Activated CD4-positive, alpha-beta memory T cell treated with anti-CD3 and anti-CD28 coated beads, Interleukin-2, amount 10 ng/mL, durations not matched to agents 7 days and 5 days (primary cell): ENCODE measurements around the gene PSD4. TPM values are rescaled to one million over a fixed set of nuclear protein-coding genes. Genes with fewer than 3 reads are reported as not detected.
A peak's percentile ranks its signal among the peaks of the same experiment; 100 is the strongest.

Source experiments
- CTCF ChIA-PET: fragments of 350-600 bp; sonication (Branson Sonifier 250); formaldehyde crosslinking; loops from one replicate; lab custom pipeline; 2021; ENCODE audit warnings: antibody characterized with exemption, inconsistent platforms; lab: Charles Lee
- POLR2A ChIA-PET: fragments of 350-600 bp; sonication (Branson Sonifier 250); formaldehyde crosslinking; loops from one replicate; lab custom pipeline; 2021; ENCODE audit warnings: antibody characterized with exemption; lab: Charles Lee
- DNase-seq: peaks from one replicate; pipeline ENCODE4 v3.0.0-alpha.2; 2020
- H3K27ac Mint-ChIP-seq: one replicate; pipeline ENCODE4 v1.8.0; 2021; ENCODE audit warnings: mild to moderate bottlenecking, mixed read lengths
- H3K27me3 Mint-ChIP-seq: one replicate; pipeline ENCODE4 v1.8.0; 2021; ENCODE audit warnings: mixed read lengths
- H3K36me3 Mint-ChIP-seq: one replicate; pipeline ENCODE4 v1.8.0; 2021; ENCODE audit warnings: low read depth, mixed read lengths
- H3K4me1 Mint-ChIP-seq: one replicate; pipeline ENCODE4 v1.8.0; 2021; ENCODE audit warnings: mixed read lengths
- H3K4me3 Mint-ChIP-seq: one replicate; pipeline ENCODE4 v1.8.0; 2021; ENCODE audit warnings: mild to moderate bottlenecking, mixed read lengths
- H3K9me3 Mint-ChIP-seq: one replicate; pipeline ENCODE4 v1.8.0; 2021; ENCODE audit warnings: mixed read lengths
- total RNA-seq, 2 experiments: library from RNA; stranded (reverse); gene quantifications; one replicate each; pipeline ENCODE4 v1.2.3, GENCODE V29; 2021

The PSD4 gene
- total RNA-seq, 2 experiments from 2014 or later: 261 to 272 TPM

GRCh38 chr2:113182471-113183260 lies 8.9 kb downstream of the PSD4 start:
- peaks cover 89% of the 10 kb centered on the region for H3K4me1 Mint-ChIP-seq

GRCh38 chr2:113183264-113183663 lies 9.5 kb downstream of the PSD4 start:
- H3K27ac Mint-ChIP-seq: no peak overlapping the region
- H3K27me3 Mint-ChIP-seq: no peaks in the 10 kb centered on the region
- ChIA-PET CTCF (interaction anchor here (1.1 to 5.2 kb wide), 4 partner anchors 9 to 46 kb away, joined by 3 to 68 read pairs (median 6); no protein-coding TSS in a partner anchor), POLR2A (interaction anchor here (1.0 to 1.8 kb wide), 4 partner anchors 9 to 93 kb away, joined by 3 to 12 read pairs (median 4); partner anchors contain the start of gene PSD4)
- no peak for DNase-seq
- peaks cover 87% of the 10 kb centered on the region for H3K4me1 Mint-ChIP-seq
- no peak overlapping the region for H3K4me3 Mint-ChIP-seq
- H3K9me3 Mint-ChIP-seq: no peaks in the 10 kb centered on the region
- peaks cover 83% of the 10 kb centered on the region for H3K36me3 Mint-ChIP-seq

More at GRCh38 chr2:113182471-113183260, 8.9 kb downstream of the PSD4 start:
- DNase-seq: no peak
- ChIA-PET POLR2A (interaction anchor here (1.2 to 2.1 kb wide), 7 partner anchors 8 to 44 kb away, joined by 4 to 12 read pairs (median 5); partner anchors contain the start of gene PSD4), CTCF (interaction anchor here (1.1 to 5.2 kb wide), 4 partner anchors 8 to 103 kb away, joined by 3 to 68 read pairs (median 13); no protein-coding TSS in a partner anchor)
- H3K36me3 Mint-ChIP-seq: peaks cover 84% of the 10 kb centered on the region
- H3K27me3 Mint-ChIP-seq: no peaks in the 10 kb centered on the region
- no peaks in the 10 kb centered on the region for H3K9me3 Mint-ChIP-seq
- no peak overlapping the region for H3K4me3 Mint-ChIP-seq
- peak overlapping the region; percentile 71 for H3K27ac Mint-ChIP-seq

GRCh38 chr2:113183703-113184102 lies 9.9 kb downstream of the PSD4 start:
- ChIA-PET CTCF (interaction anchor here (1.1 to 5.2 kb wide), 4 partner anchors 9 to 46 kb away, joined by 3 to 68 read pairs (median 6); no protein-coding TSS in a partner anchor), POLR2A (interaction anchor here (0.7 to 1.8 kb wide), 5 partner anchors 9 to 93 kb away, joined by 3 to 12 read pairs (median 4); partner anchors contain the start of gene PSD4)
- H3K4me1 Mint-ChIP-seq: peaks cover 82% of the 10 kb centered on the region
- peak overlapping the region; percentile 22 for H3K27ac Mint-ChIP-seq
- DNase-seq: no peak
- no peaks in the 10 kb centered on the region for H3K9me3 Mint-ChIP-seq
- H3K4me3 Mint-ChIP-seq: no peak overlapping the region
- H3K27me3 Mint-ChIP-seq: no peaks in the 10 kb centered on the region
- H3K36me3 Mint-ChIP-seq: peaks cover 80% of the 10 kb centered on the region

GRCh38 chr2:113184531-113185230 lies 10.9 kb downstream of the PSD4 start:
- no peaks in the 10 kb centered on the region for H3K9me3 Mint-ChIP-seq
- H3K4me3 Mint-ChIP-seq: no peak overlapping the region

GRCh38 chr2:113185664-113186432 lies 12.1 kb downstream of the PSD4 start:
- POLR2A ChIA-PET: no interaction called here
- H3K9me3 Mint-ChIP-seq: no peaks in the 10 kb centered on the region
- H3K4me3 Mint-ChIP-seq: no peak overlapping the region

More at GRCh38 chr2:113184531-113185230, 10.9 kb downstream of the PSD4 start:
- Mint-ChIP-seq H3K27me3 (no peaks in the 10 kb centered on the region), H3K27ac (peak overlapping the region; percentile 9), H3K4me1 (peaks cover 80% of the 10 kb centered on the region), H3K36me3 (peaks cover 78% of the 10 kb centered on the region)
- no peak for DNase-seq
- POLR2A ChIA-PET: interaction anchor here (1.4 to 1.8 kb wide), 2 partner anchors 8 to 10 kb away, joined by 5 to 12 read pairs; partner anchors contain the start of gene PSD4
- CTCF ChIA-PET: interaction anchor here (1.4 to 5.2 kb wide), 3 partner anchors 14 to 47 kb away, joined by 3 to 68 read pairs (median 9); no protein-coding TSS in a partner anchor

GRCh38 chr2:113186433-113186796 lies 12.6 kb downstream of the PSD4 start:
- POLR2A ChIA-PET: interaction anchor here (0.6 kb wide), 1 partner anchor 49 kb away, joined by 3 read pairs; no protein-coding TSS in a partner anchor
- H3K4me1 Mint-ChIP-seq: peaks cover 73% of the 10 kb centered on the region
- CTCF ChIA-PET: no interaction called here
- H3K27me3 Mint-ChIP-seq: no peaks in the 10 kb centered on the region
- DNase-seq: no peak
- no peaks in the 10 kb centered on the region for H3K9me3 Mint-ChIP-seq
- peaks cover 79% of the 10 kb centered on the region for H3K36me3 Mint-ChIP-seq
- H3K4me3 Mint-ChIP-seq: no peak overlapping the region
- H3K27ac Mint-ChIP-seq: peak overlapping the region; percentile 0

More at GRCh38 chr2:113185664-113186432, 12.1 kb downstream of the PSD4 start:
- Mint-ChIP-seq H3K27ac (peak overlapping the region; percentile 0), H3K27me3 (no peaks in the 10 kb centered on the region), H3K36me3 (peaks cover 80% of the 10 kb centered on the region), H3K4me1 (peaks cover 76% of the 10 kb centered on the region)
- CTCF ChIA-PET: no interaction called here
- no peak for DNase-seq

- no peak for DNase-seq
- H3K36me3 Mint-ChIP-seq: peaks cover 76% of the 10 kb centered on the region
- POLR2A ChIA-PET: no interaction called here
- CTCF ChIA-PET: no interaction called here
- H3K4me3 Mint-ChIP-seq: no peak overlapping the region
- peaks cover 61% of the 10 kb centered on the region for H3K4me1 Mint-ChIP-seq
- H3K27ac Mint-ChIP-seq: peak overlapping the region; percentile 41
- H3K27me3 Mint-ChIP-seq: no peaks in the 10 kb centered on the region
- no peaks in the 10 kb centered on the region for H3K9me3 Mint-ChIP-seq
Observed at GRCh38 chr2:113187771-113188170, 14.0 kb downstream of the PSD4 start.

GRCh38 chr2:113190871-113191270 lies 17.1 kb downstream of the PSD4 start:
- Mint-ChIP-seq H3K9me3 (no peaks in the 10 kb centered on the region), H3K27ac (no peak overlapping the region), H3K27me3 (no peaks in the 10 kb centered on the region), H3K4me3 (no peak overlapping the region), H3K4me1 (peaks cover 64% of the 10 kb centered on the region), H3K36me3 (peaks cover 84% of the 10 kb centered on the region)
- POLR2A ChIA-PET: interaction anchor here (0.9 to 1.6 kb wide), 2 partner anchors 10 to 16 kb away, joined by 3 to 4 read pairs; no protein-coding TSS in a partner anchor
- no peak for DNase-seq
- CTCF ChIA-PET: interaction anchor here (0.8 to 5.5 kb wide), 6 partner anchors 8 to 111 kb away, joined by 3 to 33 read pairs (median 4); no protein-coding TSS in a partner anchor

- peaks cover 68% of the 10 kb centered on the region for H3K4me1 Mint-ChIP-seq
- no peak overlapping the region for H3K4me3 Mint-ChIP-seq
- ChIA-PET POLR2A (interaction anchor here (1.0 kb wide), 1 partner anchor 9 kb away, joined by 5 read pairs; no protein-coding TSS in a partner anchor), CTCF (interaction anchor here (2.9 to 5.5 kb wide), 2 partner anchors 55 to 112 kb away, joined by 8 to 33 read pairs; no protein-coding TSS in a partner anchor)
- H3K27me3 Mint-ChIP-seq: no peaks in the 10 kb centered on the region
- no peaks in the 10 kb centered on the region for H3K9me3 Mint-ChIP-seq
- DNase-seq: no peak
- H3K27ac Mint-ChIP-seq: no peak overlapping the region
- peaks cover 90% of the 10 kb centered on the region for H3K36me3 Mint-ChIP-seq
Observed at GRCh38 chr2:113192459-113193100, 18.8 kb downstream of the PSD4 start.

- H3K9me3 Mint-ChIP-seq: no peaks in the 10 kb centered on the region
- H3K27ac Mint-ChIP-seq: peak overlapping the region; percentile 77
- no peak overlapping the region for H3K4me3 Mint-ChIP-seq
- peaks cover 88% of the 10 kb centered on the region for H3K36me3 Mint-ChIP-seq
- no peaks in the 10 kb centered on the region for H3K27me3 Mint-ChIP-seq
- POLR2A ChIA-PET: interaction anchor here (1.4 to 5.7 kb wide), 3 partner anchors 14 to 58 kb away, joined by 5 to 50 read pairs (median 34); partner anchors contain the start of gene PSD4
- DNase-seq: no peak
- peaks cover 52% of the 10 kb centered on the region for H3K4me1 Mint-ChIP-seq
- CTCF ChIA-PET: interaction anchor here (0.8 to 5.0 kb wide), 2 partner anchors 58 to 116 kb away, joined by 3 to 95 read pairs; no protein-coding TSS in a partner anchor
Observed at GRCh38 chr2:113195923-113196501, 22.2 kb downstream of the PSD4 start.

- Mint-ChIP-seq H3K27me3 (no peaks in the 10 kb centered on the region), H3K9me3 (no peaks in the 10 kb centered on the region), H3K4me1 (peaks cover 52% of the 10 kb centered on the region), H3K36me3 (peaks cover 90% of the 10 kb centered on the region), H3K4me3 (no peak overlapping the region), H3K27ac (peak overlapping the region; percentile 77)
- DNase-seq: no peak
- ChIA-PET CTCF (interaction anchor here (1.0 to 5.0 kb wide), 2 partner anchors 59 to 117 kb away, joined by 3 to 95 read pairs; no protein-coding TSS in a partner anchor), POLR2A (interaction anchor here (0.9 to 5.7 kb wide), 4 partner anchors 14 to 59 kb away, joined by 3 to 50 read pairs (median 20); partner anchors contain the start of gene PSD4)
Observed at GRCh38 chr2:113196839-113197238, 23.1 kb downstream of the PSD4 start.
